Measurements from ENCODE around the gene NRXN2. TPM values are rescaled to one million over a fixed set of nuclear protein-coding genes. Genes with fewer than 3 reads are reported as not detected.

Gene NRXN2
- total RNA-seq, 1 experiment from 2014 or later, result 0.15 TPM

DNA sequence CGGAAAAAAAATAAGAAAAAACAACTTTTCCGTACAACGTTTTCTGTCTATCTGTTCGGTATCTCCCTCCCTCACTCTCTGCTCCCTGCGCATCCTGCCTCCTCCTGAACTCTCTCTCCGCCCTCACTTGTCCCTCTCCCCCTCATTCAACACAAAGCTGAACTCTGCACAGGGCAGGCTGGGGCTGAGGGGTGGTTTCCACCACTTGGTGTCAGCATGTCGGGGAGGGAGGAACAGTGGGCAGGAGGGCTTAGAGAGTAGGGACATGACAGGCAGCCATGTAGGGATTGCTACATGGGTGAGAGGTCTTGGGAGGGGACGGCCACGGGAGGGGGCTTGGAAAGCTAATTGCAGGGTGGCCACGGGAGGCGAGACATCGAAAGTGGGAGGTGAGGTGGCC is 114.4 kb downstream of the NRXN2 start:
- Histone ChIP-seq H3K27ac (ENCODE audit: low read length) (no peak overlapping the region), H3K36me3 (ENCODE audit: control insufficient read depth, insufficient read depth, low read length) (no peaks in the 10 kb centered on the region), H3K4me3 (ENCODE audit: low read depth in 2 of 2, low read length in 2 of 2) (no peak overlapping the region), H3K9me3 (ENCODE audit: control insufficient read depth, insufficient read depth, low read depth, low read length) (no peaks in the 10 kb centered on the region), H3K4me1 (ENCODE audit: control insufficient read depth, insufficient read depth, low read length) (0 out of 2 replicates have a peak, but pooled peaks cover 3% of the 10 kb centered on the region), H3K27me3 (ENCODE audit: control insufficient read depth, insufficient read depth, low read length) (no peaks in the 10 kb centered on the region)
- ATAC-seq (no peak), DNase-seq (ENCODE audit: low read depth, low spot score) (no peak)
- BruUV-seq (replicated peaks), result no TSS peak
- TF ChIP-seq TCF7L2 (IDR thresholded peaks at IDR 0.05; ENCODE audit: low read depth, low read length), result no peak
- ChIA-PET POLR2A (interaction anchor here (0.6 kb wide), 1 partner anchor 183 kb away, joined by 12 read pairs; no protein-coding TSS in a partner anchor), CTCF (interaction anchor here (0.7 kb wide), 1 partner anchor 295 kb away, joined by 8 read pairs; no protein-coding TSS in a partner anchor)
- in situ Hi-C loops (cut with HindIII; ENCODE audit: low pct_unique_long_range_greater_than_20kb, low sequenced_read_pairs) (no loop called here), intact Hi-C loops (cut with micrococcal nuclease; ENCODE audit: unreplicated experiment) (no loop called here)

DNA sequence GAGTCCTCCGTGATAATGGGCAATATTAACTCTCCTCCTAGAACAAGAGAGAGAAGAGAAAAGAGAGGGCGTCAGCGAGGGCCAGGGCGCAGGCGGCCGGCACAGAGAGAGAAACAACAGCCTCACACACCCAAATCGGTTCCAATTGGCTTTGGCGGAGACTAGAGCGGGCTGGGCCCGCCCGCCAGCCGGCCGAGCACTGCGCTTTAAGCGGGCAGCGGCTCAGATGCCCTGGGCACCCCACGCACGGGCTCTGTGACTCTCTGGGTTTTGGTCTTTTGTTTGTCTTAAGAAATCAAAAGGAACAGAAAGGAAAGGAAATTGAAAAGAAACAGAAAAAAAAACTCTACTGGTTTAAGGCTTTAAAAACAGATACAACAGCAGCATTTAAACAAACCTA is 115.0 kb downstream of the NRXN2 start:
- no peak overlapping the region for H3K4me3 ChIP-seq (ENCODE audit: low read depth in 2 of 2, low read length in 2 of 2)
- H3K27ac ChIP-seq (ENCODE audit: low read length), result no peak overlapping the region
- H3K9me3 ChIP-seq (ENCODE audit: control insufficient read depth, insufficient read depth, low read depth, low read length), result no peaks in the 10 kb centered on the region
- no peak for DNase-seq (ENCODE audit: low read depth, low spot score)
- H3K4me1 ChIP-seq (ENCODE audit: control insufficient read depth, insufficient read depth, low read length), result 0 out of 2 replicates have a peak, but pooled peaks cover 3% of the 10 kb centered on the region
- no peak for ATAC-seq
- in situ Hi-C loops (cut with HindIII; ENCODE audit: low pct_unique_long_range_greater_than_20kb, low sequenced_read_pairs) (no loop called here), intact Hi-C loops (cut with micrococcal nuclease; ENCODE audit: unreplicated experiment) (no loop called here)
- ChIA-PET CTCF (no interaction called here), POLR2A (interaction anchor here (0.6 kb wide), 1 partner anchor 182 kb away, joined by 12 read pairs; no protein-coding TSS in a partner anchor)
- no peaks in the 10 kb centered on the region for H3K36me3 ChIP-seq (ENCODE audit: control insufficient read depth, insufficient read depth, low read length)
- TF ChIP-seq, protein P1, sequence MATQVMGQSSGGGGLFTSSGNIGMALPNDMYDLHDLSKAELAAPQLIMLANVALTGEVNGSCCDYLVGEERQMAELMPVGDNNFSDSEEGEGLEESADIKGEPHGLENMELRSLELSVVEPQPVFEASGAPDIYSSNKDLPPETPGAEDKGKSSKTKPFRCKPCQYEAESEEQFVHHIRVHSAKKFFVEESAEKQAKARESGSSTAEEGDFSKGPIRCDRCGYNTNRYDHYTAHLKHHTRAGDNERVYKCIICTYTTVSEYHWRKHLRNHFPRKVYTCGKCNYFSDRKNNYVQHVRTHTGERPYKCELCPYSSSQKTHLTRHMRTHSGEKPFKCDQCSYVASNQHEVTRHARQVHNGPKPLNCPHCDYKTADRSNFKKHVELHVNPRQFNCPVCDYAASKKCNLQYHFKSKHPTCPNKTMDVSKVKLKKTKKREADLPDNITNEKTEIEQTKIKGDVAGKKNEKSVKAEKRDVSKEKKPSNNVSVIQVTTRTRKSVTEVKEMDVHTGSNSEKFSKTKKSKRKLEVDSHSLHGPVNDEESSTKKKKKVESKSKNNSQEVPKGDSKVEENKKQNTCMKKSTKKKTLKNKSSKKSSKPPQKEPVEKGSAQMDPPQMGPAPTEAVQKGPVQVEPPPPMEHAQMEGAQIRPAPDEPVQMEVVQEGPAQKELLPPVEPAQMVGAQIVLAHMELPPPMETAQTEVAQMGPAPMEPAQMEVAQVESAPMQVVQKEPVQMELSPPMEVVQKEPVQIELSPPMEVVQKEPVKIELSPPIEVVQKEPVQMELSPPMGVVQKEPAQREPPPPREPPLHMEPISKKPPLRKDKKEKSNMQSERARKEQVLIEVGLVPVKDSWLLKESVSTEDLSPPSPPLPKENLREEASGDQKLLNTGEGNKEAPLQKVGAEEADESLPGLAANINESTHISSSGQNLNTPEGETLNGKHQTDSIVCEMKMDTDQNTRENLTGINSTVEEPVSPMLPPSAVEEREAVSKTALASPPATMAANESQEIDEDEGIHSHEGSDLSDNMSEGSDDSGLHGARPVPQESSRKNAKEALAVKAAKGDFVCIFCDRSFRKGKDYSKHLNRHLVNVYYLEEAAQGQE (IDR thresholded peaks at IDR 0.05; ENCODE audit: insufficient read depth in 1 of 2, low read depth in 2 of 2, low read length in 1 of 2), result no peak
- TF ChIP-seq TCF7L2 (IDR thresholded peaks at IDR 0.05; ENCODE audit: low read depth, low read length) (no peak), CTCF (IDR thresholded peaks at IDR 0.05) (no peak), POLR2AphosphoS5 (IDR thresholded peaks at IDR 0.05; ENCODE audit: low read depth, low read length) (no peak), SIN3A (IDR thresholded peaks at IDR 0.05; ENCODE audit: borderline replicate concordance, insufficient read depth, low read depth, low read length) (no peak)
- no TSS peak for BruUV-seq (replicated peaks)
- no peaks in the 10 kb centered on the region for H3K27me3 ChIP-seq (ENCODE audit: control insufficient read depth, insufficient read depth, low read length)

DNA sequence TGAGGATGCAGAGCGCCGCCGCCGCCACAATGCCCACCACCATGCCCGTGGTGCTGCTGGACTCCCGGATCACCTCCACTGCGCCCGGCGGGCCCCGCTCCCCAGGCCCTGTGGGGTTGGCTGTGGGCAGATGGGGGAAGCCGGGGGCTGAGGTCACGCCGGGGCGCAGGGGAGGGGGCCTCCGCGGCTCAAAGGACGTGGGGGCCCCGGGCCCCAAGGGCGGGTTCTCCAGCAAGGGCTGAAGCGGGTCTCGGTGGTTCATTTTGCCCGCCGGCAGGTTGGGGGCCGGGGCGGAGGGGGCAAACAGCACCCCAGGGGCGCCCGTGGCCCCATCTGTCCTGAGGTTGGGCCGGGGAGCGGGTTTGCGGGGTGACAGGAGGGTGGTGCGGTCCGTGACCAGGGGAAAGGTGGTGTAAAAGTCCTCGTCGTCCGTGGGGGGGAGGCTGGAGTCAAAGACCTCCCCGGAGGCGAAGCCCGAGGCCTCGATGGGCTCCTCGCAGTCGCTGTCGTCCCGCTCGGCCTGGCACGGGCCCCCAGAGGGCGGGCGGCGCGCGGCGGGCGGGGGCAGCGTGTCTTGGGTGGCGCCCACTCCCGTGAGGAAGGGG is 115.5 kb downstream of the NRXN2 start:
- ChIA-PET POLR2A (no interaction called here), CTCF (no interaction called here)
- no peak for DNase-seq (ENCODE audit: low read depth, low spot score)
- intact Hi-C loops (cut with micrococcal nuclease; ENCODE audit: unreplicated experiment) (no loop called here), in situ Hi-C loops (cut with HindIII; ENCODE audit: low pct_unique_long_range_greater_than_20kb, low sequenced_read_pairs) (no loop called here)
- 0 out of 2 replicates have a peak, but pooled peaks cover 3% of the 10 kb centered on the region for H3K4me1 ChIP-seq (ENCODE audit: control insufficient read depth, insufficient read depth, low read length)
- no peak for ATAC-seq
- H3K4me3 ChIP-seq (ENCODE audit: low read depth in 2 of 2, low read length in 2 of 2), result no peak overlapping the region
- BruUV-seq (replicated peaks), result no TSS peak
- no peak overlapping the region for H3K27ac ChIP-seq (ENCODE audit: low read length)
- H3K9me3 ChIP-seq (ENCODE audit: control insufficient read depth, insufficient read depth, low read depth, low read length), result no peaks in the 10 kb centered on the region
- TF ChIP-seq TCF7L2 (IDR thresholded peaks at IDR 0.05; ENCODE audit: low read depth, low read length) (no peak), POLR2AphosphoS5 (IDR thresholded peaks at IDR 0.05; ENCODE audit: low read depth, low read length) (no peak), CTCF (IDR thresholded peaks at IDR 0.05) (no peak), SIN3A (IDR thresholded peaks at IDR 0.05; ENCODE audit: borderline replicate concordance, insufficient read depth, low read depth, low read length) (no peak)
- TF ChIP-seq, protein P1 (IDR thresholded peaks at IDR 0.05; ENCODE audit: insufficient read depth in 1 of 2, low read depth in 2 of 2, low read length in 1 of 2), result no peak
- no peaks in the 10 kb centered on the region for H3K36me3 ChIP-seq (ENCODE audit: control insufficient read depth, insufficient read depth, low read length)
- no peaks in the 10 kb centered on the region for H3K27me3 ChIP-seq (ENCODE audit: control insufficient read depth, insufficient read depth, low read length)
